Brain microvascular endothelial cell (primary cell): ENCODE measurements around the gene NLRC4.
"Not testable (repeated sequence)": the region's sequence is repeated elsewhere in the genome, so short reads cannot be mapped to it uniquely, and the experiment has no call there.

ENCODE experiments used
- DNase-seq: peaks from one replicate; pipeline ENCODE4 v3.0.0-alpha.2; 2020
- H3K27ac ChIP-seq: fragments of 250-450 bp; sonication (Bioruptor Pico); 2 replicates; pipeline ENCODE4 v1.5.1; 2020; ENCODE audit warnings: mild to moderate bottlenecking, moderate library complexity
- H3K27me3 ChIP-seq: fragments of 250-450 bp; sonication (Bioruptor Pico); replicated peaks from 2 replicates; pipeline ENCODE4 v1.5.1; 2020; ENCODE audit warnings: mild to moderate bottlenecking
- H3K36me3 ChIP-seq: fragments of 250-450 bp; sonication (Bioruptor Pico); replicated peaks from 2 replicates; pipeline ENCODE4 v1.5.1; 2020; ENCODE audit warnings: mild to moderate bottlenecking
- H3K4me3 ChIP-seq: 2 replicates; pipeline ENCODE4 v1.5.1; 2011; ENCODE audit warnings: low read depth, mild to moderate bottlenecking, control low read depth, low read length, moderate library complexity
- in situ Hi-C: cut with HindIII; loops from 2 replicates; pipeline ENCODE4 v1.10.0; 2017; ENCODE audit warnings: low sequenced_read_pairs, low pct_ligation_motif_present
- TF ChIP-seq, protein P1 (sequence below): IDR thresholded peaks from 2 replicates; pipeline ENCODE4 v1.5.1; 2011; ENCODE audit warnings: low read depth, mild to moderate bottlenecking, moderate library complexity, low read length, control low read depth, inconsistent platforms; ENCODE audit errors: missing control alignments

NLRC4 gene, protein sequence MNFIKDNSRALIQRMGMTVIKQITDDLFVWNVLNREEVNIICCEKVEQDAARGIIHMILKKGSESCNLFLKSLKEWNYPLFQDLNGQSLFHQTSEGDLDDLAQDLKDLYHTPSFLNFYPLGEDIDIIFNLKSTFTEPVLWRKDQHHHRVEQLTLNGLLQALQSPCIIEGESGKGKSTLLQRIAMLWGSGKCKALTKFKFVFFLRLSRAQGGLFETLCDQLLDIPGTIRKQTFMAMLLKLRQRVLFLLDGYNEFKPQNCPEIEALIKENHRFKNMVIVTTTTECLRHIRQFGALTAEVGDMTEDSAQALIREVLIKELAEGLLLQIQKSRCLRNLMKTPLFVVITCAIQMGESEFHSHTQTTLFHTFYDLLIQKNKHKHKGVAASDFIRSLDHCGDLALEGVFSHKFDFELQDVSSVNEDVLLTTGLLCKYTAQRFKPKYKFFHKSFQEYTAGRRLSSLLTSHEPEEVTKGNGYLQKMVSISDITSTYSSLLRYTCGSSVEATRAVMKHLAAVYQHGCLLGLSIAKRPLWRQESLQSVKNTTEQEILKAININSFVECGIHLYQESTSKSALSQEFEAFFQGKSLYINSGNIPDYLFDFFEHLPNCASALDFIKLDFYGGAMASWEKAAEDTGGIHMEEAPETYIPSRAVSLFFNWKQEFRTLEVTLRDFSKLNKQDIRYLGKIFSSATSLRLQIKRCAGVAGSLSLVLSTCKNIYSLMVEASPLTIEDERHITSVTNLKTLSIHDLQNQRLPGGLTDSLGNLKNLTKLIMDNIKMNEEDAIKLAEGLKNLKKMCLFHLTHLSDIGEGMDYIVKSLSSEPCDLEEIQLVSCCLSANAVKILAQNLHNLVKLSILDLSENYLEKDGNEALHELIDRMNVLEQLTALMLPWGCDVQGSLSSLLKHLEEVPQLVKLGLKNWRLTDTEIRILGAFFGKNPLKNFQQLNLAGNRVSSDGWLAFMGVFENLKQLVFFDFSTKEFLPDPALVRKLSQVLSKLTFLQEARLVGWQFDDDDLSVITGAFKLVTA

DNA sequence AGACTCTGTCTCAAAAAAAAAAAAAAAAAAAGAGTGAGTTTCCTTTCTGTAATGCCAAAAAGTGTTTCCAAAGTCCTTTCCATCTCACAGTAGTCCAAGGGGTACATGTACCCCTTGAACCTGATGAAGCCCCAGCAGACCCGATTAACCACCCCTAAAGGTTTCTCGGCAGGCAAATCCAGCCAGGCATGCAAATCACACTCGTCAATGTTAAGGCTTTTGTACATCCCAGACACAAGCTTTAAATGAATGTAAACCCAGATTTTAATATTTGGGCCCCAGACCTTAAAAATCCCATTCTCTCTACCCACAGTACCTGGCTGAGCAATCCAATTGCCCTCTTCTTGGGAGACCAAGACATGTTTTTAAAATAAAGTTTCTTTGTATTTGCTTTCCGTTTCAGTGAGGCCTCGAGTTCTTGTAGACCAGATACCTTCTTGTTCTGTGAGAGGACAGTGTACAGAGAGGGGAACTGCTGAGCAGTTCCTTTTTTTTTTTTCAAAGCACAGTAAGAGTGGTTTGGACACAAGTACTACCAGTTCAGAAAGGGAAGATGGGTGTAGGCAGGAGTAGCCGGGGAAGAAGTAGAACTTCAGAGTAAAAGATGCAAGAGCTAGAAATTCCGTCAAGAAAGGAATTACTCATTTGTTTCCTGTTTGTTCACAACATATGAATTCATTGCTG, at the start of gene NLRC4:
Gene NLRC4, minus strand, starts transcription at position 465 of the 684 bp plus-strand sequence. CDS start 8,111 bp downstream, outside the sequence.
- TF ChIP-seq, protein P1, sequence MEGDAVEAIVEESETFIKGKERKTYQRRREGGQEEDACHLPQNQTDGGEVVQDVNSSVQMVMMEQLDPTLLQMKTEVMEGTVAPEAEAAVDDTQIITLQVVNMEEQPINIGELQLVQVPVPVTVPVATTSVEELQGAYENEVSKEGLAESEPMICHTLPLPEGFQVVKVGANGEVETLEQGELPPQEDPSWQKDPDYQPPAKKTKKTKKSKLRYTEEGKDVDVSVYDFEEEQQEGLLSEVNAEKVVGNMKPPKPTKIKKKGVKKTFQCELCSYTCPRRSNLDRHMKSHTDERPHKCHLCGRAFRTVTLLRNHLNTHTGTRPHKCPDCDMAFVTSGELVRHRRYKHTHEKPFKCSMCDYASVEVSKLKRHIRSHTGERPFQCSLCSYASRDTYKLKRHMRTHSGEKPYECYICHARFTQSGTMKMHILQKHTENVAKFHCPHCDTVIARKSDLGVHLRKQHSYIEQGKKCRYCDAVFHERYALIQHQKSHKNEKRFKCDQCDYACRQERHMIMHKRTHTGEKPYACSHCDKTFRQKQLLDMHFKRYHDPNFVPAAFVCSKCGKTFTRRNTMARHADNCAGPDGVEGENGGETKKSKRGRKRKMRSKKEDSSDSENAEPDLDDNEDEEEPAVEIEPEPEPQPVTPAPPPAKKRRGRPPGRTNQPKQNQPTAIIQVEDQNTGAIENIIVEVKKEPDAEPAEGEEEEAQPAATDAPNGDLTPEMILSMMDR, result no peak
- Histone ChIP-seq H3K27ac (no peak within 1 kb of the TSS), H3K4me3 (no peak within 1 kb of the TSS)

DNA sequence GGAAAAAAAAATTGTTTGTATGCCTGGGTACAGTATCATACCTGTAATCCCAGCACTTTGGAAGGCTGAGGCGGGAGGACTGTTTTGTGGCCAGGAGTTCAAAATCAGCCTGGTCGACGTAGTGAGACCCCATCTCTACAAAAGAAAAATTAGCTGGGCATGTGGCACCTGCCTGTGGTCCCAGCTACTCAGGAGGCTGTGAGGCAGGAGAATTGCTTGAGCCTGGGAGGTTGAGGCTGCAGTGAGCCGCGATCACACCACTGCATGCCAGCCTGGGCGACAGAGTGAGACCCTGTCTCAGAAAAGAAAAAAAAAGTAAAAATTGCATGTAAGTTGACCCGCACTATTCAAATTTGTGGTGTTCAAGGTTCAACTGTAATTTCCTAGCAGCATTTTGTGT, 45.9 kb upstream of the NLRC4 start:
- Histone ChIP-seq H3K36me3 (no peaks in the 10 kb centered on the region), H3K4me3 (no peak overlapping the region), H3K27me3 (no peaks in the 10 kb centered on the region), H3K27ac (no peak overlapping the region)
- in situ Hi-C loops, result no loop called here
- TF ChIP-seq, protein P1, result no peak
- no peak for DNase-seq

More for the DNA sequence above, at the start of gene NLRC4:
- H3K36me3 ChIP-seq, result no peaks in the 10 kb centered on the region
- H3K27me3 ChIP-seq, result no peaks in the 10 kb centered on the region
- in situ Hi-C loops, result no loop called here
- no peak for DNase-seq

DNA sequence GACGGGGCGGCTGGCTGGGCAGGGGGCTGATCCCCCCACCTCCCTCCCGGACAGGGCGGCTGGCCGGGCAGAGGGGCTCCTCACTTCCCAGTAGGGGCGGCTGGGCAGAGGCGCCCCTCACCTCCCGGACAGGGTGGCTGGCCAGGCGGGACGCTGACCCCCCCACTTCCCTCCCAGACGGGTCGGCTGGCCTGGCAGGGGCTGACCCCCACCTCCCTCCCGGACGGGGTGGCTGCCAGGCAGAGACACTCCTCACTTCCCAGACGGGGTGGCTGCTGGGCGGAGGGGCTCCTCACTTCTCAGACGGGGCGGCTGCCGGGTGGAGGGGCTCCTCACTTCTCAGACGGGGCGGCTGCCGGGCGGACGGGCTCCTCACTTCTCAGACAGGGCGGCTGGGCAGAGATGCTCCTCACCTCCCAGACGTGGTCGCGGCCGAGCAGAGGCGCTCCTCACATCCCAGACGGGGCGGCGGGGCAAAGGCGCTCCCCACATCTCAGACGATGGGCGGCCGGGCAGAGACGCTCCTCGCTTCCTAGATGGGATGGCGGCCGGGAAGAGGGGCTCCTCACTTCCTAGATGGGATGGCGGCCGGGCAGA, 29.4 kb upstream of the NLRC4 start:
- H3K4me3 ChIP-seq, in situ Hi-C loops, DNase-seq, H3K27me3 ChIP-seq, H3K27ac ChIP-seq: not testable (repeated sequence)
- peaks cover 13% of the 10 kb centered on the region for H3K36me3 ChIP-seq

DNA sequence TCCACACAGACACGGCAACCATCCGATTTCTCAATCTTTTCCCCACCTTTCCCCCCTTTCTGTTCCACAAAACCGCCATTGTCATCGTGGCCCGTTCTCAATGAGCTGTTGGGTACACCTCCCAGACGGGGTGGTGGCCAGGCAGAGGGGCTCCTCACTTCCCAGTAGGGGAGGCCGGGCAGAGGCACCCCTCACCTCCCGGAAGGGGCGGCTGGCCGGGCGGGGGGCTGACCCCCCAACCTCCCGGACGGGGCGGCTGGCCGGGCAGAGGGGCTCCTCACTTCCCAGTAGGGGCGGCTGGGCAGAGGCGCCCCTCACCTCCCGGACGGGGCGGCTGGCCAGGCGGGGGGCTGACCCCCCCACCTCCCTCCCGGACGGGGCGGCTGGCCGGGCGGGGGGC, 28.8 kb upstream of the NLRC4 start:
- DNase-seq, result not testable (repeated sequence)

DNA sequence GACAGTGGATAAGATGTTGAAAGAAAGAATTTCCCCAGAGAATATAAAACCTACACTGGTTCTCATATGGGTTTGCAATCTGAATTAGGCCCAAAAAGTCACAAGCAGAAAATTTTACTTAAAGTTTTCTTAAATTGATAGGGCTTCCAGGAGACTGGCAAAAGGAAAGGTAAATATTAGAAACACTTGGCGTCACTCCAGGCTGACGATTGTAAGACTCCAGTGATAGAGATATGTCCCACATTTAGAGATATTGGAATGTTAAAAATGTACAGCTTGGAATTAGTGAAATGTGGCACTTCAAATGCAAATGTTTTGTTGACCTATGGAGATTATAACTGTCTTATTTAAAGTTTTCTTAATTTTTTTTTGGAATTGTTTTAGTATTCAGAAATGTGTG, 27.1 kb upstream of the NLRC4 start:
- in situ Hi-C loops, result no loop called here
- DNase-seq, result no peak
- Histone ChIP-seq H3K4me3 (no peak overlapping the region), H3K27me3 (no peaks in the 10 kb centered on the region), H3K36me3 (peaks cover 13% of the 10 kb centered on the region), H3K27ac (no peak overlapping the region)
- TF ChIP-seq, protein P1, result no peak

More for the DNA sequence above, 28.8 kb upstream of the NLRC4 start:
- H3K4me3 ChIP-seq, H3K27me3 ChIP-seq, in situ Hi-C loops, H3K27ac ChIP-seq: not testable (repeated sequence)
- peaks cover 13% of the 10 kb centered on the region for H3K36me3 ChIP-seq

DNA sequence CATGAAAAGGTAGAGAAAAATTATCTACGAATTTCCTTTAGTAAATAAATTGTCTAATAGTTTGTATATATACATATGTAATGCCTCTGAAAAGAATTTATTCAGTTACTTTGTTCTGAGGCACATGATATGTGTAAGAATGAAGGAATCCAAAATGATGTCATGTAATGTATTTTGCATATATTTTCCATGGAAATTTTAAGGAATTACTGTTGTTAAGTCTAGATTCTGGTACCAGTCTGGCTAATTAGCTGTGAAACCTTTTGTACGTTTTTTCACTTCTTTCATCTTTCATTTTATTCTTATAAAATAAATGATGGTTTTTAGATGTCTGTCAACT, 25.3 kb upstream of the NLRC4 start:
- in situ Hi-C loops, result no loop called here
- Histone ChIP-seq H3K27ac (no peak overlapping the region), H3K36me3 (peaks cover 3% of the 10 kb centered on the region)

More for the DNA sequence above, 25.3 kb upstream of the NLRC4 start:
- no peak for DNase-seq
- Histone ChIP-seq H3K27me3 (no peaks in the 10 kb centered on the region), H3K4me3 (no peak overlapping the region)
- TF ChIP-seq, protein P1, result no peak
